H1 (cell line): ENCODE measurements around the gene NPC1L1. TPM values are rescaled to one million over a fixed set of nuclear protein-coding genes. Genes with fewer than 3 reads are reported as not detected.

Source experiments
- CTCF ChIA-PET: fragments of 300-600 bp; sonication (Branson Sonifier 250); formaldehyde crosslinking; loops from one replicate; lab custom pipeline; 2021; ENCODE audit not compliant: partially characterized antibody; lab: Charles Lee
- POLR2A ChIA-PET: fragments of 300-600 bp; sonication (Branson Sonifier 250); formaldehyde crosslinking; loops from one replicate; lab custom pipeline; 2021; ENCODE audit warnings: inconsistent platforms; ENCODE audit not compliant: partially characterized antibody; lab: Charles Lee
- DNase-seq, 2 experiments: peaks; one replicate each; pipeline versions ENCODE4 v3.0.0 to v3.0.0-alpha.2; 2010 to 2022; ENCODE audit warnings: low spot score in 2 of 2, low read depth in 1 of 2, mixed read lengths in 1 of 2
- FAIRE-seq: peaks from 2 replicates; lab custom pipeline; 2011; peaks lifted over from hg19 to GRCh38; lab: Jason Lieb, UNC
- H2AFZ ChIP-seq: 2 replicates; pipeline ENCODE4 v1.8.1; 2012; ENCODE audit warnings: low read length, inconsistent platforms
- H2AK5ac ChIP-seq: 2 replicates; pipeline ENCODE4 v1.6.1; 2013; ENCODE audit warnings: low read depth, low read length
- H2BK120ac ChIP-seq: replicated peaks from 2 replicates; pipeline ENCODE3; 2013; ENCODE audit warnings: low read depth, low read length, inconsistent platforms
- H2BK12ac ChIP-seq: 2 replicates; pipeline ENCODE4 v1.6.1; 2013; ENCODE audit warnings: low read depth, low read length
- H2BK15ac ChIP-seq: 2 replicates; pipeline ENCODE4 v1.6.1; 2013; ENCODE audit warnings: low read length
- H2BK20ac ChIP-seq: 2 replicates; pipeline ENCODE4 v1.6.1; 2013; ENCODE audit warnings: low read length
- H2BK5ac ChIP-seq: 2 replicates; pipeline ENCODE4 v1.6.1; 2013; ENCODE audit warnings: low read depth, low read length
- H3K14ac ChIP-seq: 2 replicates; pipeline ENCODE4 v1.6.1; 2013; ENCODE audit warnings: inconsistent platforms; ENCODE audit not compliant: insufficient read length
- H3K18ac ChIP-seq: 2 replicates; pipeline ENCODE4 v1.6.1; 2013; ENCODE audit warnings: low read length; ENCODE audit errors: extremely low read depth
- H3K23ac ChIP-seq: 2 replicates; pipeline ENCODE4 v1.6.1; 2013; ENCODE audit warnings: inconsistent platforms; ENCODE audit not compliant: insufficient read length
- H3K23me2 ChIP-seq: 2 replicates; pipeline ENCODE4 v1.6.1; 2013; ENCODE audit warnings: low read depth, low read length
- H3K27ac ChIP-seq: 2 replicates; pipeline ENCODE4 v1.6.1; 2011; ENCODE audit warnings: low read depth, low read length, inconsistent platforms
- H3K27me3 ChIP-seq, 4 experiments: replicated peaks in 1 of 4; 1 replicate in 1 of 4; 2 replicates in 3 of 4; pipeline versions ENCODE4 v1.6.1 to v1.8.1; 2011 to 2013; ENCODE audit warnings: low read length in 3 of 4, mild to moderate bottlenecking in 3 of 4, inconsistent platforms in 2 of 4, mixed read lengths in 2 of 4, moderate library complexity in 1 of 4; ENCODE audit not compliant: control insufficient read depth in 3 of 4, insufficient read depth in 3 of 4; ENCODE audit errors: extremely low read depth in 1 of 4
- H3K36me3 ChIP-seq, 4 experiments: 2 replicates each; pipeline versions ENCODE4 v1.6.1 to v1.8.1; 2011 to 2013; ENCODE audit warnings: mild to moderate bottlenecking in 4 of 4, low read length in 3 of 4, moderate library complexity in 2 of 4, control low read depth in 1 of 4, inconsistent platforms in 1 of 4; ENCODE audit not compliant: insufficient read depth in 4 of 4, control insufficient read depth in 2 of 4
- H3K4ac ChIP-seq: replicated peaks from 2 replicates; pipeline ENCODE3; 2013; ENCODE audit warnings: low read length, low read depth, mixed read lengths, inconsistent platforms; ENCODE audit not compliant: insufficient read length
- H3K4me1 ChIP-seq, 4 experiments: replicated peaks in 1 of 4; 1 replicate in 1 of 4; 2 replicates in 3 of 4; pipeline versions ENCODE4 v1.6.1 to v1.8.1; 2011 to 2013; ENCODE audit warnings: low read length in 3 of 4, inconsistent platforms in 2 of 4, mixed read lengths in 1 of 4; ENCODE audit not compliant: insufficient read depth in 4 of 4, control insufficient read depth in 3 of 4
- H3K4me2 ChIP-seq, 2 experiments: 2 replicates each; pipeline versions ENCODE4 v1.6.1 to v1.8.1; 2011 to 2013; ENCODE audit warnings: low read depth in 2 of 2, low read length in 2 of 2, control low read depth in 1 of 2, inconsistent platforms in 1 of 2, mild to moderate bottlenecking in 1 of 2; ENCODE audit not compliant: insufficient read depth in 1 of 2
- H3K4me3 ChIP-seq, 4 experiments: fragments of 200-600, 300-600 bp in 1 of 4; sonication (generic), shearing (Covaris generic), sonication (Bioruptor Twin) in 1 of 4; 2 replicates each; pipeline versions ENCODE4 v1.5.1 to v1.8.1; 2011 to 2016; ENCODE audit warnings: low read length in 4 of 4, low read depth in 3 of 4, control low read depth in 2 of 4, inconsistent platforms in 2 of 4, mild to moderate bottlenecking in 2 of 4, mixed read lengths in 1 of 4, moderate library complexity in 1 of 4; ENCODE audit not compliant: insufficient read depth in 2 of 4; ENCODE audit errors: extremely low read depth in 1 of 4
- H3K56ac ChIP-seq: replicated peaks from 2 replicates; pipeline ENCODE3; 2013; ENCODE audit warnings: low read depth, mild to moderate bottlenecking, mixed read lengths, low read length, inconsistent platforms; ENCODE audit not compliant: insufficient read length
- H3K79me1 ChIP-seq: 2 replicates; pipeline ENCODE4 v1.6.1; 2013; ENCODE audit warnings: low read depth, low read length, control low read depth
- H3K79me2 ChIP-seq, 2 experiments: 2 replicates each; pipeline versions ENCODE4 v1.6.1 to v1.8.1; 2012 to 2013; ENCODE audit warnings: low read length in 2 of 2, mild to moderate bottlenecking in 2 of 2, inconsistent platforms in 1 of 2; ENCODE audit not compliant: insufficient read depth in 2 of 2, control insufficient read depth in 1 of 2
- H3K9ac ChIP-seq, 4 experiments: replicated peaks in 1 of 4; 1 replicate in 1 of 4; 2 replicates in 3 of 4; pipeline versions ENCODE4 v1.6.1 to v1.8.1; 2011 to 2013; ENCODE audit warnings: low read depth in 3 of 4, low read length in 3 of 4, control low read depth in 2 of 4, mild to moderate bottlenecking in 2 of 4, moderate library complexity in 2 of 4, inconsistent platforms in 1 of 4; ENCODE audit errors: extremely low read depth in 1 of 4
- H3K9me3 ChIP-seq, 2 experiments: 2 replicates each; pipeline versions ENCODE4 v1.6.1 to v1.8.1; 2012 to 2013; ENCODE audit warnings: mild to moderate bottlenecking in 2 of 2, moderate library complexity in 2 of 2, control low read depth in 1 of 2, inconsistent platforms in 1 of 2, low read depth in 1 of 2, low read length in 1 of 2, mixed read lengths in 1 of 2; ENCODE audit not compliant: insufficient read depth in 2 of 2
- H4K20me1 ChIP-seq, 2 experiments: replicated peaks in 1 of 2; 2 replicates each; pipeline versions ENCODE3 to v1.8.1; 2011 to 2013; ENCODE audit warnings: inconsistent platforms in 2 of 2, low read length in 2 of 2, mild to moderate bottlenecking in 1 of 2; ENCODE audit not compliant: insufficient read depth in 2 of 2, control insufficient read depth in 1 of 2
- H4K5ac ChIP-seq: 2 replicates; pipeline ENCODE4 v1.6.1; 2013; ENCODE audit warnings: low read length, low read depth, mixed read lengths, inconsistent platforms; ENCODE audit not compliant: insufficient read length
- H4K8ac ChIP-seq: 2 replicates; pipeline ENCODE4 v1.8.0; 2013; ENCODE audit warnings: mild to moderate bottlenecking, moderate library complexity, low read length, inconsistent platforms; ENCODE audit not compliant: insufficient read depth; ENCODE audit errors: extremely low read depth
- H4K91ac ChIP-seq: replicated peaks from 2 replicates; pipeline ENCODE3; 2013; ENCODE audit warnings: low read length, mixed read lengths, inconsistent platforms; ENCODE audit not compliant: insufficient read length
- BCL11A ChIP-seq, 2 experiments: IDR thresholded peaks; one replicate each; pipeline ENCODE4 v1.6.1; 2011; ENCODE audit warnings: low read depth in 2 of 2, low read length in 2 of 2, mild to moderate bottlenecking in 2 of 2
- KDM5A ChIP-seq: fragments of 200-600 bp; IDR thresholded peaks from 2 replicates; pipeline ENCODE4 v1.7.1; 2012; ENCODE audit warnings: mild to moderate bottlenecking, low read length, inconsistent platforms, mixed read lengths
- ZNF274 ChIP-seq: IDR thresholded peaks from 2 replicates; pipeline ENCODE4 v1.7.0; 2012; ENCODE audit warnings: low read length, borderline replicate concordance; ENCODE audit errors: extremely low read depth
- WGBS, 2 experiments: shearing (Covaris generic) in 1 of 2; methylation state at CpG; one replicate each; pipeline versions ENCODE4 v1.1.6 to v1.1.7; 2013 to 2015; ENCODE audit warnings: low lambda C conversion rate in 2 of 2, mixed read lengths in 2 of 2, inconsistent platforms in 1 of 2, low coverage in 1 of 2, missing lambda C conversion rate in 1 of 2; ENCODE audit not compliant: insufficient replicate concordance in 2 of 2, insufficient coverage in 1 of 2, insufficient read length in 1 of 2; ENCODE audit errors: extremely low coverage in 1 of 2, missing lambda C conversion rate in 1 of 2; 5-methylcytosine and 5-hydroxymethylcytosine counted together
- polyA plus RNA-seq, 7 experiments: library from polyadenylated mRNA; depleted of rRNA in 3 of 7; stranded (reverse) in 5 of 7; unstranded in 2 of 7; fragments of >200 nt in 5 of 7; fragments of 200-250 nt in 2 of 7; gene quantifications; 1 replicate in 5 of 7; 2 replicates in 1 of 7; 4 replicates in 1 of 7; pipeline versions ENCODE4 v1.2.1 to v1.2.3, GENCODE V29; 2011 to 2013; ENCODE audit warnings: missing spikeins in 2 of 7, mixed read lengths in 2 of 7
- total RNA-seq: library from RNA; stranded (reverse); fragmentation: NEBNext Ultra II Directional; extraction: Animal tissue kit (Norgen Biotek cat#: 25700); gene quantifications from 2 replicates; pipeline ENCODE4 v1.2.1, GENCODE V29; 2021

Gene NPC1L1
- total and polyA plus RNA-seq, 2 of the 8 experiments (the other 6 are each of a cell fraction or from before 2014, with no cell fraction given), result 0.06 to 0.21 TPM

- no peak overlapping the region for H2BK20ac ChIP-seq
- no peaks in the 10 kb centered on the region for H4K20me1 ChIP-seq
- H3K18ac ChIP-seq, result no peak overlapping the region
- H3K79me2 ChIP-seq, result no peaks in the 10 kb centered on the region
- H3K56ac ChIP-seq, result no peak overlapping the region
- H3K23ac ChIP-seq, result no peak overlapping the region
- no peaks in the 10 kb centered on the region for H3K27me3 ChIP-seq
- H3K23me2 ChIP-seq, result no peaks in the 10 kb centered on the region
- no peak overlapping the region for H2AFZ ChIP-seq
- H3K4me2 ChIP-seq, result no peak overlapping the region
- no peak overlapping the region for H2AK5ac ChIP-seq
- H4K5ac ChIP-seq, result no peak overlapping the region
- WGBS, 2 experiments, result 80% methylated on average over 3 of the region's 3 CpGs; no CpG with 5 or more reads in 1 of the 2 experiments
- H3K4ac ChIP-seq, result no peak overlapping the region
- H2BK5ac ChIP-seq, result no peak overlapping the region
- ChIA-PET POLR2A (interaction anchor here (3.0 kb wide), 1 partner anchor 15 kb away, joined by 12 read pairs; no protein-coding TSS in a partner anchor), CTCF (interaction anchor here (1.1 to 8.9 kb wide), 3 partner anchors 12 to 15 kb away, joined by 4 to 56 read pairs (median 5); no protein-coding TSS in a partner anchor)
- DNase-seq (no peak), FAIRE-seq (no peak)
- no peaks in the 10 kb centered on the region for H3K79me1 ChIP-seq
- no peak overlapping the region for H2BK120ac ChIP-seq
- no peak overlapping the region for H3K14ac ChIP-seq
- no peaks in the 10 kb centered on the region for H3K9me3 ChIP-seq
- no peaks in the 10 kb centered on the region for H3K4me1 ChIP-seq
- H3K4me3 ChIP-seq, result no peak overlapping the region
- H3K27ac ChIP-seq, result no peak overlapping the region
- no peak overlapping the region for H2BK12ac ChIP-seq
- H3K36me3 ChIP-seq, result no peaks in the 10 kb centered on the region
- H2BK15ac ChIP-seq, result no peak overlapping the region
- no peak overlapping the region for H4K8ac ChIP-seq
- no peak overlapping the region for H4K91ac ChIP-seq
- no peak overlapping the region for H3K9ac ChIP-seq
- TF ChIP-seq KDM5A, result no peak
- no peak for TF ChIP-seq ZNF274
- TF ChIP-seq BCL11A (IDR thresholded peaks at IDR 0.05; ENCODE audit: low read depth in 2 of 2, low read length in 2 of 2), result no peak
Measured at GRCh38 chr7:44549457-44549856, 8.3 kb upstream of the NPC1L1 start.
